Fibroblast of the aortic adventitia (primary cell): ENCODE measurements around the gene ZNF829. TPM values are rescaled to one million over a fixed set of nuclear protein-coding genes. Genes with fewer than 3 reads are reported as not detected.

Experiments used
- DNase-seq: peaks from one replicate; pipeline ENCODE4 v3.0.0-alpha.2; 2010; ENCODE audit warnings: low read depth
- H3K4me3 ChIP-seq: 2 replicates; pipeline ENCODE4 v1.5.1; 2011; ENCODE audit warnings: low read depth, mild to moderate bottlenecking, control low read depth, low read length, moderate library complexity
- CTCF ChIP-seq: IDR thresholded peaks from 2 replicates; pipeline ENCODE4 v1.5.1; 2011; ENCODE audit warnings: mild to moderate bottlenecking, low read length, control low read depth, inconsistent platforms; ENCODE audit not compliant: insufficient read depth
- small RNA-seq: library from RNA; depleted of rRNA; stranded (forward); fragments of <200 nt; gene quantifications from one replicate; pipeline ENCODE3, GENCODE V24; 2012
- total RNA-seq: library from RNA; depleted of rRNA; stranded (reverse); fragments of >200 nt; gene quantifications from 2 replicates; pipeline ENCODE4 v1.2.3, GENCODE V29; 2012; ENCODE audit warnings: low replicate concordance

ZNF829 gene
- total RNA-seq, 1 donor: 5.5 TPM

GRCh38 chr19:36851898-36852297 lies 64.2 kb downstream of the ZNF829 start:
- peak overlapping the region; percentile 100 for H3K4me3 ChIP-seq
- no peak for TF ChIP-seq CTCF
- DNase-seq: no peak

GRCh38 chr19:36850559-36851442 lies 65.3 kb downstream of the ZNF829 start, which contains the start of gene ZNF345:
ZNF345 (plus strand) TSS chr19:36850876; CDS start chr19:36876831, 25,955 bp downstream.
- peak; percentile 96 for DNase-seq

DNA sequence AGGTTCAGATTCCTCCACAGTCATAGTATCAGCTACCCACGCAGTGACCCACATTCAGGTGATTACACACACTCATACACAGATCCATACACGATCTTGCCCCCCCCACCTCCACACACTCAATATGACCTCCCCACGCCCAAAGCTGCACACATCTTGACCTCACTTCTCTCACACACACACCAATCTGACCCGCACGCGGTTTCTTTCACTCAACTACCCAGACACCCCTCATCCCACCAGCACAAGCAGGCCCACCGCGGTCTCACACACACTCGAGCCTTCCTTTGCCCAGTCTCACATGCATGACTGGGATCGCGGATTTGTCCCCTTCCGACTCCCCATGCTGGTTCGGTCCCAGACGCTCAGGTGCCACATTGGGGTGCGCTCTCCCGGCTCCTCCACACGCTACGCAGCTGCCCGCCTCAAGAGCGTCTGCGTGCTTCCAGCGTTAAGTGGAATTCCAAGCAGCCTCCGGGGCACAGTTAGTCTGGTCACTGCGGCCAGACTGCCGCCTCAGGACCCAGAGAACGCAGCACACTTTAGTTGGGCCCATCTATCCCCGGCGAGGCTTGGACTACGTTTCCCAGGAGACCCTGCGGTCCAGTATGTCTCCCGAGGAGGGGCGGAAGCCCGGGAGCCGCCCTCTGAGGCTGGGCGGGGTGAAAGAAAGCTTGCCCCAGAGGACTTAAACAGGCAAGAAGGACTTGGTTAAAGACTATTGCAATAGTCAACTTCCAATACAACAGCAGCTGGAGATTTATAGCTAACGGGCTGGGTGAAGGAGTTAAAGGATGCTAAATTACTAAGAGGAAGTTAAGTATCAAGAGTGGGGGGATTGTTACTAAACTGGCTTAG lies 66.2 kb downstream of the ZNF829 start:
- peak; percentile 90 for DNase-seq
- peak overlapping the region; percentile 100 for H3K4me3 ChIP-seq
- no peak for TF ChIP-seq CTCF

More at GRCh38 chr19:36850559-36851442, 65.3 kb downstream of the ZNF829 start, which contains the start of gene ZNF345:
- peak within 1 kb of the TSS; percentile 100 for H3K4me3 ChIP-seq
- no peak for TF ChIP-seq CTCF

- no peak for DNase-seq
- no peak overlapping the region for H3K4me3 ChIP-seq
- TF ChIP-seq CTCF: no peak
These were observed 68.1 kb downstream of the ZNF829 start for GRCh38 chr19:36847968-36848367.

GRCh38 chr19:36838784-36839324 lies 77.2 kb downstream of the ZNF829 start:
- TF ChIP-seq CTCF: no peak
- H3K4me3 ChIP-seq: peak overlapping the region; percentile 90
- no peak for DNase-seq

Small RNAs within 50 kb of the gene (small RNA-seq; reads per million reads assigned to genes)
- not detected for gene RF00019

Other genes starting within 250 kb of the ZNF829 start
- 13.3 and 31.2 TPM in 2 replicates for gene ZNF461, start 249.5 kb downstream of the ZNF829 start, total RNA-seq
- 5.0 and 6.6 TPM in 2 replicates for gene ZNF567, start 228.7 kb downstream of the ZNF829 start, total RNA-seq
- 3.0 and 5.4 TPM in 2 replicates for gene ZNF850, start 143.5 kb downstream of the ZNF829 start, total RNA-seq
- 7.4 and 13.2 TPM in 2 replicates for gene ZNF790, start 77.9 kb downstream of the ZNF829 start, total RNA-seq
- 5.5 and 9.6 TPM in 2 replicates for gene ZNF345, start 65.4 kb downstream of the ZNF829 start, total RNA-seq
- gene ZNF568, start within 50 bp of the ZNF829 start, total RNA-seq: 13.5 and 24.7 TPM in 2 replicates
- 2.9 and 8.9 TPM in 2 replicates for gene ZNF420, start 162.1 kb upstream of the ZNF829 start, total RNA-seq